Ishikawa (cell line): ENCODE results near the gene RBSN.
A peak's percentile ranks its signal among the peaks of the same experiment; 100 is the strongest.

ENCODE experiments used
- CEBPB ChIP-seq: IDR thresholded peaks from 2 replicates; pipeline ENCODE4 v1.6.1; 2012
- CREB1 ChIP-seq: IDR thresholded peaks from 2 replicates; pipeline ENCODE4 v1.6.1; 2012; ENCODE audit warnings: low read depth
- EGR1 ChIP-seq: IDR thresholded peaks from 2 replicates; pipeline ENCODE4 v1.6.1; 2012
- EP300 ChIP-seq: IDR thresholded peaks from 2 replicates; pipeline ENCODE4 v1.6.1; 2012; ENCODE audit warnings: borderline replicate concordance
- FOXM1 ChIP-seq: IDR thresholded peaks from 2 replicates; pipeline ENCODE4 v1.6.1; 2012; ENCODE audit warnings: low read depth, borderline replicate concordance
- MAX ChIP-seq: IDR thresholded peaks from 2 replicates; pipeline ENCODE4 v1.6.1; 2012
- NFIC ChIP-seq: IDR thresholded peaks from 2 replicates; pipeline ENCODE4 v1.6.1; 2012
- RAD21 ChIP-seq: IDR thresholded peaks from 2 replicates; pipeline ENCODE4 v1.6.1; 2012; ENCODE audit warnings: low read depth
- REST ChIP-seq: IDR thresholded peaks from 2 replicates; pipeline ENCODE4 v1.6.1; 2012; ENCODE audit warnings: low read depth, mild to moderate bottlenecking
- TAF1 ChIP-seq: IDR thresholded peaks from 2 replicates; pipeline ENCODE4 v1.6.1; 2012; ENCODE audit warnings: low read depth, mild to moderate bottlenecking
- TCF12 ChIP-seq: IDR thresholded peaks from 2 replicates; pipeline ENCODE4 v1.6.1; 2012; ENCODE audit warnings: low read depth
- TEAD4 ChIP-seq: IDR thresholded peaks from 2 replicates; pipeline ENCODE4 v1.6.1; 2012
- YY1 ChIP-seq: IDR thresholded peaks from 2 replicates; pipeline ENCODE4 v1.6.1; 2012; ENCODE audit warnings: low read depth
- ZBTB7A ChIP-seq: IDR thresholded peaks from 2 replicates; pipeline ENCODE4 v1.6.1; 2012; ENCODE audit warnings: low read depth
- TF ChIP-seq, protein P1 (sequence below): IDR thresholded peaks from 2 replicates; pipeline ENCODE4 v1.6.1; 2012

The RBSN gene

GRCh38 chr3:15066467-15066866 lies 32.5 kb downstream of the RBSN start:
- TF ChIP-seq RAD21 (no peak), ZBTB7A (no peak), MAX (no peak), TAF1 (no peak), EP300 (no peak), NFIC (no peak), EGR1 (no peak), CREB1 (no peak), TCF12 (no peak), REST (no peak), CEBPB (no peak), TEAD4 (no peak), YY1 (no peak), FOXM1 (no peak)
- TF ChIP-seq, protein P1, sequence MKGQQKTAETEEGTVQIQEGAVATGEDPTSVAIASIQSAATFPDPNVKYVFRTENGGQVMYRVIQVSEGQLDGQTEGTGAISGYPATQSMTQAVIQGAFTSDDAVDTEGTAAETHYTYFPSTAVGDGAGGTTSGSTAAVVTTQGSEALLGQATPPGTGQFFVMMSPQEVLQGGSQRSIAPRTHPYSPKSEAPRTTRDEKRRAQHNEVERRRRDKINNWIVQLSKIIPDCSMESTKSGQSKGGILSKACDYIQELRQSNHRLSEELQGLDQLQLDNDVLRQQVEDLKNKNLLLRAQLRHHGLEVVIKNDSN = no peak

GRCh38 chr3:15065550-15066007 lies 33.4 kb downstream of the RBSN start:
- TF ChIP-seq RAD21 (no peak), CREB1 (no peak), EP300 (no peak), TEAD4 (no peak), FOXM1 (no peak), TAF1 (no peak), TCF12 (no peak), YY1 (no peak), REST (no peak), EGR1 (no peak), ZBTB7A (no peak), MAX (no peak), NFIC (no peak), CEBPB (no peak)
- TF ChIP-seq, protein P1 = no peak

GRCh38 chr3:15064835-15065549 lies 34.0 kb downstream of the RBSN start, which contains the start of gene MRPS25:
Gene MRPS25, minus strand, starts transcription at chr3:15065315. Its CDS starts 121 bp downstream, at chr3:15065194.
- peak; percentile 96 for TF ChIP-seq MAX
- TF ChIP-seq TCF12 = peak; percentile 24; the same call in 1 of the 2 replicates
- TF ChIP-seq TAF1 = peak; percentile 91
- TF ChIP-seq, protein P1 = peak; percentile 19; the same call in 1 of the 2 replicates
- no peak for TF ChIP-seq ZBTB7A

DNA sequence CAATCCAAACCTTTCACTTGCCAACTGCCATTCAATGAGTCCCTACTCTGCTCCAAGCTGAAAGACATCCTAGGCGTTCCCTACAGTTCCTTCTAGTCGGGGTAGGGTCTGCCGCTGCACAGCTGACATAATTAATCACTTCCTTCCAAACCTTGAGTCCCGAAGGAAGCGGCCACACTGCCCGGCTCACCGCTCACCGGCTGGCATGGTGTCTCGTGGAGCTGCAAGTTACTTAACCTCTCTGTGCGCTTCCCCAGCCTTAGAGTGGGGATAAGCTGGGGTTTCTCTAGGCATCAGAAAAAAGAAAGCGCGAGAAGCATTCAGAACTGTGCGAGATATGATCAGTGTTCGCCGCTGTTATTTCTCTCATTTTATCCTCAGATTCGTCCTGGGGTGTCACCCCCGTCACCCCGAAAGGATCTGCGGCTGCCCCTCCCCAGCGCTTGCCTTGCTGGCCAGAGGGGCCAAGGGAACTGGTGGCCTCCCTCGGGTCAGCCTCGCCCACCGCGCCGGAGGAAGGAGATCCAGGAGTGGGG lies 34.6 kb downstream of the RBSN start:
- no peak for TF ChIP-seq CEBPB
- TF ChIP-seq FOXM1 = no peak
- no peak for TF ChIP-seq ZBTB7A
- TF ChIP-seq YY1 = no peak

- no peak for TF ChIP-seq FOXM1
- TF ChIP-seq TAF1 = no peak
- TF ChIP-seq, protein P1 = no peak
- no peak for TF ChIP-seq YY1
- no peak for TF ChIP-seq RAD21
- no peak for TF ChIP-seq TCF12
- TF ChIP-seq ZBTB7A = no peak
- TF ChIP-seq REST = no peak
- no peak for TF ChIP-seq EGR1
- no peak for TF ChIP-seq TEAD4
- no peak for TF ChIP-seq MAX
- no peak for TF ChIP-seq NFIC
- TF ChIP-seq EP300 = no peak
- no peak for TF ChIP-seq CREB1
- no peak for TF ChIP-seq CEBPB
Observed at GRCh38 chr3:15063656-15064286, 35.2 kb downstream of the RBSN start.
